NCI-H2196 treated with DMSO at 0.1 percent for 48 hours (cell line): ENCODE data around the gene VCL.
A peak's percentile ranks its signal among the peaks of the same experiment; 100 is the strongest.
"Not testable (repeated sequence)": the region's sequence is repeated elsewhere in the genome, so short reads cannot be mapped to it uniquely, and the experiment has no call there.

ENCODE experiments used
- DNase-seq: peaks from one replicate; lab custom pipeline; 2025; ENCODE audit not compliant: unreplicated experiment; lab: John Stamatoyannopoulos, UW

The VCL gene

DNA sequence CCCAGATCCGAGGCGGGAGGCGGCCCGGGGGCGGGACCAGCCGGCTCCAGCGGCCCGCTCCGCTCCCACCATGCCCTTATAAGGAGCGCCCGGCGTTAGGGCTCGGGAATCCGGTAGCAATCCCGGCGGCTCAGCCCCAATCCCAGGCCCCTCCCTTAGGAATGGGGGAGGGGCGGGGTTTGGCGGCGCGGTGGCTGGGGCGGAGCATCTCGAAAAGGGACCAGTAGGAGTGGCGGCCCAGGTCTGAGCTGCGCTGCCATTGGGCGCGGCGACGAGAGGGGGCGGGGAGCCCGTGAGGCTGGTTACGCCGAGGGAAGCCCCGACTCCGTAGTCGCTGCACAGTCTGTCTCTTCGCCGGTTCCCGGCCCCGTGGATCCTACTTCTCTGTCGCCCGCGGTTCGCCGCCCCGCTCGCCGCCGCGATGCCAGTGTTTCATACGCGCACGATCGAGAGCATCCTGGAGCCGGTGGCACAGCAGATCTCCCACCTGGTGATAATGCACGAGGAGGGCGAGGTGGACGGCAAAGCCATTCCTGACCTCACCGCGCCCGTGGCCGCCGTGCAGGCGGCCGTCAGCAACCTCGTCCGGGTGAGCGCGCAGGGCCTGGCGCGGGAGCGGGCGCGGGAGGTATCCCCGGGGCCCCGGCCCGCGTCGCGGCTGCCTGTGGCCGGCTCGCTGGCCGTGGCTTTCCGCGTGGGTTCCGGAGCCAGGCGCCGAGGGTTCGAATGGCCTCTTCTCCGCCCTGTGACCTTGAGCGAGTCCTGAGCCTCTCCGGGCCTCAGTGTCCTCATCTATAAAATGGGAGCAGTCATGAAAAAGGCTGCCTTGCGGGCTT lies at the start of gene VCL:
VCL (plus strand) TSS at position 330 of the 836 bp plus-strand sequence; CDS start at position 422, 92 bp downstream.
- peak; percentile 98 for DNase-seq

DNA sequence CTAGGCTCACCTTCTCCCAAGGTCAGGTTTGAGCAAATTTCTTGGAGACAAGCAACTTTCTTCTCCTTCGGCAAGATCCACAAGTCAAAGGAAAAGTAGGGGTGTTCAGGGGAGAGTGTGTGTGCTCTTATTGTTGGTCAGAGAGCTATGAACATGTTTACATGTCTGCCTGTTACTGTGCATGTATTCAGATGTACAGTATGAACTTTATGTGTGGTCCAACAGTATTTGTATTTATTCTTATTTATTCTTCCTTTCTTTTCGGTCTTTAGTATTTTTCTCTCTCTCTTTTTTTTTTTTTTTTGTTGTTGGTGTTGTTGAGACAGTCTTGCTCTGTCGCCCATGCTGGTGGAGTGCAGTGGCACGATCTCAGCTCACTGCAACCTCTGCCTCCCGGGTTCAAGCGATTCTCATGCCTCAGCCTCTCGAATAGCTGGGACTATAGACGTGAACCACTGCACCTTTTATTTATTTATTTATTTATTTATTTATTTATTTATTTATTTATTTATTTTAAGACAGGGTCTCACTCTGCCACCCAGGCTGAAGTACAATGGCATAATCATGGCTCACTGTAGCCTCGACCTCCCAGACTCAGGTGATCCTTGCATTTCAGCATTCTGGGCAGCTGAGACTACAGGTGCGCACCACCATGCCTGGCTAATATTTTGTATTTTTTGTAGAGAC lies 48.8 kb upstream of the VCL start:
- no peak for DNase-seq

DNA sequence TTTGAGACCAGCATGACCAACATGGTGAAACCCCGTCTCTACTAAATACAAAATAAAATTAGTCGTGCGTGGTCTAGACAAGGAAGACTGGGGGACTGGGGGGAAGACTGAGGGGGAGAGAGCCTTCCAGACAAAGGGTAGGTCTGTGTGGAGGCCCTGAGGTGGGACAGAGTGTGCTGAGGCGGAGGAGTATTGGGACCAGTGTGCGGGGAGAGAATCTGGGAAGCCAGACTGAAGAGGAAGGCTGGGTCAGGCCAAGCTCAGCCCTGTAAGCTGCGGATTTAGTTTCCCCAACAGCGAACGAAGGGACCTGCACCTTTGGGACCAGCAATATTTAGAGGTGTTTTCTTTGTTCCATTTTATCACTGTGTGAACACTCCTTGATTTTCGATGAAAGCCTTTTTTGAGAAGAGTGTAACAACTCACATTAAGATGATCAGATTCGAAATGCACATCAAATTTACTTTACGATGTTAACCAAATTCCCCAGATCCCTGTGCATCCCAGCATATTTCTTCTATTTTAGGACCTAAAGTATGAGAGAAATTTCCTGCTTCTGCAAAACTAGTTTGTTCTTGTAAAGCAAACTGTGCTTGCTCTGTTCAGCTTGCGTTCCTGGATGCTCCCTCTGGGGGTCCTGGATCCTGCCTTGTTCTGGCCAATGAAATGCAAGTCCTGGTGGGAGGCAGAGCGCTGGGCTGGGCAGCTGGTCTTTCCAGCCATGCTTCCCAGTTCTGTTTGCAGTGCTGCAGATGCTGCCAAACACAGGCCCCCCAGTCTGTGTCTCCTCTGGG lies 47.6 kb upstream of the VCL start:
- DNase-seq = no peak

DNA sequence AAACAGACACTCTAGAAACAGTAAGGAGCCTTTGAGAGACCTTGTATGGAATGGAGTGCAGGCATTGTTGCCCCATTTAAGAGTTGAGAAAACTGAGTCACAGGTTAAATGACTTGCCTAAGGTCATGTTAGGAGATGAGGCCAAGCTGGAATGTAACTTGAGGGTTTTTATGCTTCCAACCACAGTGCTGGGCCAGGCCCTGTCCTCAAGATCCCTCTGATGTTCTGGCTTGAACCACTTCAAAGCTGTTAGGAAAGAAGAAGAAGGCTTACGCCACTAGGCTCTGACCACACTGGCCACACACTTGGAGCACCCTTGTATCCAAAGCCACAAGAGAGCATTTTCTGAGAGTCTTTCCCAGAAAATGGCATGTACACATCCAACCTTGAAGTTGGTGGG lies 44.3 kb upstream of the VCL start:
- no peak for DNase-seq

DNA sequence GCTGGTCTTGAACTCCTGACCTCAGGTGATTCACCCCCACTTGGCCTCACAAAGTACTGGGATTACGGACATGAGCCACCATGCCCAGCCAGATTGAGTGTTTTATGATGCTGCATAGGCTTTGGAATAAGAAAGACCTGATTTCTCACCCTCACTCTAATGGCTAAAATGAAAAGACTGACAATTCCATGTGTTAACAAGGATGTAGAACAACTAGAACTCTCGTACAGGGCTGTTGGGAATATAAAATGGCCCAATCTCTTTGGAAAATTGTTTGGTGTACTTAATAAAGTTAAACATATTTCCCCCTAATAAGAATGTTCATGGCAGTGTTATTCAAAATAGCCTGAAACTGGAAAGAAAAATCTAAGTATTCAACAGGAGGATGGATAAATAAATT lies 43.2 kb upstream of the VCL start:
- no peak for DNase-seq

DNA sequence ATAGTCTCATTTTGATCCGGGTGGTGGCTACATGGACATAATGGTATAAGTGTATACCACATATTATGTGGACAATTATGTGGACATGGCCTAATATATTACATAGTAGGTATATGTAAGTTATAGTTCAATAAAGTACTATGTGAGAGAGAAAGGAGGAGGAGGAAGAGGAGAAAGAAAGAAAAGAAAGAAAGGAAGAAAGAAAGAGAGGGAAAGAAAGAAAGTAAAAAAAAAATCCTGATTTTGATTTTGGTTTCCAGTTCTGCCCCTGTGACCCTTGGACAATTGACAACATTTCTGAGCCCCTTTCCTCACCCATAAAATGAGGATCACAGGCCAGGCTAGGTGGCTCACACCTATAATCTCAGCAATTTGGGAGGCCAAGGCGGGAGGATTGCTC lies 42.2 kb upstream of the VCL start:
- no peak for DNase-seq

DNA sequence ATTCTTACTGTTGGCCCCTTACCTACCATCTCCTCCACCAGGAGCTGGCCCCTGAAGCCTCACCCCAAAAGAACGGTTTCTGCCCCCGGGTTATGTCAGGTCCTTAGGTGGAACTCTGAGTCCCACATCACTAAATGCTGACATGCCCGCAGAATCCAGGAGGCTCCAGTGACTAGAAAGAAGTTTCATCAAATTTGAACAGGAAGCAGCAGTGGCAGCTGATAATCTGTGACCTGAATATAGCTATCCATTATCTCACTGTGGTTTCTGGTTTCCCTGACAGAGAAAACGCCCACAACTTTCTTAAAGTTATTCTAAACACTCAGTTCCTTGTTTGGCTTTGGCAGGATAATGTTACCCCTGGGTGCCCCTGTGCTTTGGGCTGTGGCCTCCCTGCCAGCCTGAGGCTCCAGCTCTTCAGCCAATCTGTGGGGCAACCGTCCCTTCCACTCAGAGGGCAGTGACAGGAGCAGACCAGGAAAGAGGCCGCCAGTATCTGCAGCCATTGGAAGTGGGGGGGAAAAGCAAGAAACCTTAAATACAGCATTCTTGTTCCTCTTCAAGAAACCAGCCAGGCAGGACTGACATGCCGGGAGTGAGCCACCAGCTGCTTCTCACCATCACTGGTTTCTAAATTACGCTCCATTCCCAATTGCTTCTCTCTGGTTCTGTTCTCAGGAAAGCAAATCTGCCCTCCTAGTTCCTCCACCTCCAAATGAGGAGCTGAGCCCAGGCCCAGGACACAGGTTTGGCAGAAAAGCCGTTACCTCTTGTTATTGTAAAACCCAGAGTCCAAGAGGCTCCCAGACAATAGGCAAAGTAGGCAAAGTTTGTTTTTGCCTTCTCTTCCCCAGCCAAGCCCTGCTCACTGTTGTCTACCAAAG lies 41.2 kb upstream of the VCL start:
- no peak for DNase-seq

DNA sequence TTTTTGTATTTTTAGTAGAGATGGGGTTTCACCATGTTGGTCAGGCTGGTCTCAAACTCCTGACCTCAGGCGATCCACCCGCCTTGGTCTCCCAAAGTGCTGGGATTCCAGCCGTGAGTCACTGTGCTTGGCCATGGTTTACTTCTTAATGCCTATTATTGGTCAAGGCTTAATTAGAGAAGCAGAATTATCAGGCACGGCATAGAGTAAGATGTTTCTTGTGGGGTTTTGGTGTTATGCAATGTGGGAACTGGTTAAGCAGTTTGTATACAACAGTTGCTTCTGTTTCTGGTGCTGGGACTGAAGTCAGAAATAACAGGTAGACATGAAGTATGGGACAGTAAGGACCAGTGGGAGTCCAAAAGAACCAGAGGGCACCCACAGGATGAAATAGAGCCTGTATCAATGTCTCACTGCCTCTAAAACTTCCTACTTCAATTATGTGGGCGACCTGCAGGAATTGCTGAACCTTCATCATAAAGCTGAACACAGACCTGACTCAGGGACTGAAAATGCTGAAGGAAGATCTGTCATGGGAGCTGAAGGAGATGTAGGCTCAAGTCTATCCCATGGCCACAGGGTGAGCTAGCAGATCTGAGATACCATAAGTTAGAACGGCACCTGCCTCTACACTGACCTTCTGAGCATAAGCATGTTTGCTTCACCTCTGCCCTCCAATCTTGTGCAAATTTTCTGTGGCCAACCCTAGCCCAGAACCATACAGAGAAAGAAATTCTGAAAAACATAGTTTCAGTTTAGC lies 38.3 kb upstream of the VCL start:
- no peak for DNase-seq

DNA sequence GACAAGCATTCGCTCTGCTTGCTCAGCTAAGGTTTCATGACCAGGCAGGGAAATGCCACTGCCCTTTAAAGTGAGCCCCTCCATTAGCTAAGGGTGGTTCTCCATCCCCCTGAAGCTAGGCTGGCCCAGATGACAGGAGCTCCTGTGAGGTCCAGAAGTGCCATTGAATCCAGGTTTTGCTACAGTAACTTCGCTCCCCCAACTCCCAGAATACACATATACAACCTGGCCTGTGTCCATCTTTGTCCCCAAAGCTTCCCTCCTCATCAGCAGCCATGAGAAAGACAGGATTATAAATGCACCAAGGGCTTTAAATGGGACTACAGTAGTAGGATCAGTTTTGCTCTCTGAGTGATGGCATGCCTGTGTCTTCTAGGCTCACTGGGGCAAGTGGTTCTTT lies 35.5 kb upstream of the VCL start:
- no peak for DNase-seq

DNA sequence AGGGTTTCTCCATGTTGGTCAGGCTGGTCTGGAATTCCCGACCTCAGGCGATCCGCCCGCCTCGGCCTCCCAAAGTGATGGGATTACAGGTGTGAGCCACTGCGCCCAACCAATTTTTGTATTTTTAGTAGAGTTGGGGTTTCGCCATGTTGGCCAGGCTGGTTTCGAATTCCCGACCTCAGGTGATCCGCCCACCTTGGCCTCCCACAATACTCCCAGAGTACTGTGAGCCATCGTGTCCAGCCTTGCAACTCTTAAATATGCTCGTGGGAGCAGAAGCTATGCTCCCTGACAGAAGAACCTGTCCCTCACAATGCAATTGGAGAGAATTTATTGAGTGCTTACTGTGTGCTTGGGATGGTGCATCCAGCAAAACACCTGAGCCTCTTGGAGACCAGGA lies 34.4 kb upstream of the VCL start:
- not testable (repeated sequence) for DNase-seq

DNA sequence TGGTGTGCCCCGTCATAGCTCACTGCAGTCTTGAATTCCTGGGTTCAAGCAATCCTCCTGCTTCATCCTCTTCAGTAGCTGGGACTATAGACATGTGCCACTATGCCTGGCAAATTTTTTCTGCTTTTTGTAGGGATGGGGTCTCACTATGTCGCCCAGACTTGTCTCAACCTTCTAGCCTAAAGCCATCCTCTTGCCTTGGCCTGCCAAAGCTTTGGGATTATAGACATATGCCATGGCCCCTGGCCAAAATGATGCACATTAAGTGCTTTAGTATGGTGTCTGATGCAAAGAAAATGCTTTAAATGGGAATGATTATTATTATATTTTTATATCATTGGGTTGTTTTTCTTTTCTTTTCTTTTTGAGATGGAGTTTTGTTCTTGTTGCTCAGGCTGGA lies 33.2 kb upstream of the VCL start:
- DNase-seq = no peak

DNA sequence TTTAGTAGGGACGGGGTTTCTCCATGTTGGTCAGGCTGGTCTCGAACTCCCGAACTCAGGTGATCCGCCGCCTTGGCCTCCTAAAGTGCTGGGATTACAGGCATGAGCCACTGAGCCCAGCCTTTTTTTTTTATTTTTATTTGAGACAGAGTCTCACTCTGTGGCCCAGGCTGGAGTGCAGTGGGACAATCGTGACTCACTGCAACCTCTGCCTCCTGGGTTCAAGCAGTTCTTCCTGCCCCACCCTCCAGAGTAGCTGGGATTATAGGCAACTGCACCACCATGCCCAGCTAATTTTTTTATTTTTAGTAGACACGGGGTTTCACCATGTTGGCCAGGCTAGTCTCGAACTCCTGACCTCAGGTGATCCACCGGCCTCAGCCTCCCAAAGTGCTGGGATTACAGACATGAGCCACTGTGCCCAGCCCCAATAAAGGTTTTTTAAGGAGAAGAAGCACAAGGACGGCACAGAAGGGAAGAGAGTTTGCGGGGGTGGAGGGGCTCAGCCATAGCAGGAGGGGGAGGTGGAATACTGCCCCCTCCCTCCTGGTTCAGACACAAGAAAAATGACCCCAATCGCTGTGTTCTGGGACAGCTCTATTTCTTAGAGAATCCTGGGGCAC lies 32.5 kb upstream of the VCL start:
- not testable (repeated sequence) for DNase-seq

DNA sequence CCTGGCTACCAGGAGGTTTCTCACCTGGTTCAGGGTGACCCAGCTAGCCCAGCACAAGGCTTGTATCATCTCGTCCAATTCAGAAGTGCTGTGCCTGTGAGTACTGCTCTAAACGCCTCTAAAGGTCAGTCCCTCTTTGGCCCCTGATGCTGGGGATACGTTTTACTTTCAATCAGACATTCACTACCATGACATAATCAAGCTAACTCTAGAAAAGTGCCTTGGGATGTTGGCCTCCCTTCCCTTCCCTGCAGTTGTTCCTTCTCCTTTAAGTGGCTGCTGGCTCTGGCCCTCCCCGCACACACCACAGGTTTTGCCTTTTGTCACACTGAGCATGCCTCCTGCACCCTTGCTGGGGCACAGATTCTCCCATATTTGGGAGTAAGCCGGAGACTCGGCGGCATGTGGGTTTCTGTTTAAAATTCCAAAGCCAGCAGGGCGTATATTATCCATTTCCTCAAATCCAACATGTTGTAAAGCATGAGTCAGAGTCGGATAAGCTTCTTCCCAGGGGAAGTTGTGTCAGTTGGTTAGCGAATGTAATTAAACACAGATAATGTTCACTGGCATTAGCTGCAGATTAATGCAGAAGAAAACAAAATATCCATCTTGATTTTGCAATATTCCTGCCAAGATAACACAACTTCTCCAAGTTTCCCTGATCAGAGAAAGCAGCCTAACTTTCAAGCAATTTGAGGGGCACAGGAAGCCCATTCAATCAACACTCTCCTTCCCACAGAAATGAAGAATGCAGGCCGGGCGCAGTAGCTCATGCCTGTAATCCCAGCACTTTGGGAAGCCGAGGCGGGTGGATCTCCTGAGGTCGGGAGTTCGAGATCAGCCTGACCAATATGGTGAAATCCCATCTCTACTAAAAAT lies 31.8 kb upstream of the VCL start:
- DNase-seq = no peak

DNA sequence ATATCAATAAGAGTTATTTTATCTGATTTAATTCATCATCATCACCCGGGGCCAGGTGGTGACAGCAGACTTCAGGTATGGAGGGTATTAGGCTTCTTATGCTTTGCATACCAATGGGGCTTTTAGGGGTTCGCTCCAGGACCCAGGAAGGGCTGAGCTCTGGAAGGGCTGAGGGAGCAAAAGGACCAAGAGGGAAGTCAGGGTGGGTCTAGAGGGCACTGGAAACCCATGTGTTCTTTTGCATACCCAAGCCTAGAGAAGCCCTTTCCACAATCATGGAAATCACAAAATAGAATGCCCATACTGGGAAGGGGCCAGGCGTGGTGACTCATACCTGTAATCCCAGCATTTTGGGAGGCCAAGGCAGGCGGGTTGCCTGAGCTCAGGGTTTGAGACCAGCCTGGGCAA lies 30.9 kb upstream of the VCL start:
- DNase-seq = no peak

DNA sequence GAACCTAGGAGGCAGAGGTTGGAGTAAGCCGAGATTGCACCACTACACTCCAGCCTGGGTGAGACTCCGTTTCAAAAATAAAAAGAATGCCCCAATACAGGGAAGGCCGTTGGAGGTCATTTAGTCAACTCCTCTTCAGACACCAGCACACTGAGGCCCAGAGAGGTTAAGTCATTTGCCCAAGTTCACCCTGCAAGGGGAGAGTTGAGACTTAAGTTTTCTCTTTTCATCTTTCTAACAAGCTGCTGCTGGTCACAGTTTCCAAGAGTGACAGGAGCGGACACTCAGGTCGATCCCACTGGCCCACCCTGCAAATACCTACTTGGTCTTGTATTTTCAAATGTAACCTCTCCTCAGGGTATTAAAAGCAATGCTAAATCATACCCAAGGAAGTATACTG lies 30.4 kb upstream of the VCL start:
- DNase-seq = no peak

DNA sequence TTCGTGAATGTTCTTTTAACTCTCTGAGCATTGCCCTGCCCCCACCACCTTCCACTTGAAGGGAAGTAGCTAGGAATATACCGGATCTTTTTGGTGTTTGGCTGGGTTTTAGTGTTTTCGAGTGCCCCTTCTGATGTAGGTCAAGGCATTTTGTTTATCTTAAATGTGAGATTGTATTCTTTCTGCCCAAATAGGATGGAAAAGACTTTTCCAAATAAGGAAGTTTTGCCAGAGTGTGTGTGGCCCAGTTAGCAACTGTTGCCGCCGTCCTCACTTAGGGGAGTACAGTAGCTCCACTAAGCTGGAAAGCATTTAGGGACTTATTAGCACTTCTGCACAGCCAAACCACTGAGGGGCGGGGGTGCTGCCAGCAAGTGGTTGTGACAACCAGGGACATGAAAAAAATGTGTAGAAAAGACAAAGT lies 29.8 kb upstream of the VCL start:
- DNase-seq = no peak

DNA sequence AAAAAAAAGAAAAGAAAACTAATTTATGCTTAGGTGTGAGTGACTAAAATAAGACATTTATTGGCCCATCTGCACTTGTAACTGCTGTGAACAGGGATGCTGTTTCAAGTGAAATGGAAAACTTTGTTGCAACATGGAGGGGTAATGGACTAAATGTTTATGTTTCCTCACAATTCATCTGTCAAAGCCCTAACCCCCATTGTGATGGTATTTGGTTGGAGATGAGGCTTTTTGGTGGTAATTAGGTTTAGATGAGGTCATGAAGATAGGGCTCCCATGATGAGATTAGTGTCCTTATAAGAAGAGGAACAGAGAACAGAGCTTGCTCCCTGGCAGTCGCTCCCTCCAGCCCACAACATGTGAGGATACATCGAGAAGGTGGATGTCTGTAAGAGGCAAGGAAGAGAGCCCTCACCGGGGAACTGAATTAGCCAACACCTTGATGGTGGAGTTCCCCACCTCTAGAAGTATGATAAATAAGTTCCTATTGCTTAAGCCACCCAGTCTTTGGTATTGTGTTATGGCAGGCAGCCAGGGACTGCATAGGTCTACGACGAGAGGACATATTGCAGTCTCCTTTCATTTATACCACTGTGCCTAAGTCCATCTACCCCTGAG lies 28.6 kb upstream of the VCL start:
- DNase-seq = no peak

DNA sequence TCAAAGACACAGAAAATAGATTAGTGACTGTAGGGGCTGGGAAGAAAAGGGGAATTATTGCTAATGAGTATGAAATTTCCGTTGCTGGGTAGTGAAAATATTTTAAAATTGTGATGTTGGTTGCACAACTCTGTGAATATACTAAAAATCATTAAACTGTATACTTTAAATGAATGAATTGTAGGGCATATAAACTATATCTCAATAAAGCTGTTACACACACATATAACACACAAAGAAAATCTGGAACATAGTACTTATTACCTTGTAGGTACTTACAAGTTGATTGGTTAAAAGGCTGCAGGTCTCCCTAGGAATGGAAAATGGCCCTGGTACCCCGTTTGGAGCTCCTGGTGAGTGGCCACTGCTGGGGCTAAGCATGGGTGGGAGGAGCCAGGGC lies 27.1 kb upstream of the VCL start:
- DNase-seq = no peak
